ENCODE data around the gene TRIM44.

GRCh38 chr11:35682230-35683173 lies 19.9 kb downstream of the TRIM44 start:
- TF ChIP-seq POLR2A (IDR thresholded peaks at IDR 0.05) = no peak
- TF ChIP-seq, protein P1, sequence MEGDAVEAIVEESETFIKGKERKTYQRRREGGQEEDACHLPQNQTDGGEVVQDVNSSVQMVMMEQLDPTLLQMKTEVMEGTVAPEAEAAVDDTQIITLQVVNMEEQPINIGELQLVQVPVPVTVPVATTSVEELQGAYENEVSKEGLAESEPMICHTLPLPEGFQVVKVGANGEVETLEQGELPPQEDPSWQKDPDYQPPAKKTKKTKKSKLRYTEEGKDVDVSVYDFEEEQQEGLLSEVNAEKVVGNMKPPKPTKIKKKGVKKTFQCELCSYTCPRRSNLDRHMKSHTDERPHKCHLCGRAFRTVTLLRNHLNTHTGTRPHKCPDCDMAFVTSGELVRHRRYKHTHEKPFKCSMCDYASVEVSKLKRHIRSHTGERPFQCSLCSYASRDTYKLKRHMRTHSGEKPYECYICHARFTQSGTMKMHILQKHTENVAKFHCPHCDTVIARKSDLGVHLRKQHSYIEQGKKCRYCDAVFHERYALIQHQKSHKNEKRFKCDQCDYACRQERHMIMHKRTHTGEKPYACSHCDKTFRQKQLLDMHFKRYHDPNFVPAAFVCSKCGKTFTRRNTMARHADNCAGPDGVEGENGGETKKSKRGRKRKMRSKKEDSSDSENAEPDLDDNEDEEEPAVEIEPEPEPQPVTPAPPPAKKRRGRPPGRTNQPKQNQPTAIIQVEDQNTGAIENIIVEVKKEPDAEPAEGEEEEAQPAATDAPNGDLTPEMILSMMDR (IDR thresholded peaks at IDR 0.05) = no peak

All from thyroid gland (tissue), 4 donors.